CD8-positive, alpha-beta memory T cell (primary cell): Measurements from ENCODE around the gene EGFR. TPM values are rescaled to one million over a fixed set of nuclear protein-coding genes. Genes with fewer than 3 reads are reported as not detected.

Experiments used
- CTCF ChIA-PET: fragments of 350-600 bp; sonication (Branson Sonifier 250); formaldehyde crosslinking; loops from one replicate; lab custom pipeline; 2021; ENCODE audit warnings: antibody characterized with exemption; lab: Charles Lee
- POLR2A ChIA-PET: fragments of 350-600 bp; sonication (Branson Sonifier 250); formaldehyde crosslinking; loops from one replicate; lab custom pipeline; 2021; ENCODE audit warnings: antibody characterized with exemption; lab: Charles Lee
- DNase-seq, 5 donors: peaks; one replicate each; pipeline versions ENCODE4 v3.0.0 to v3.0.0-alpha.2; 2020 to 2022; ENCODE audit warnings: mixed read lengths in 1 of 5
- H3K27ac ChIP-seq: one replicate; pipeline ENCODE4 v1.7.0; 2013; ENCODE audit warnings: low read depth, mild to moderate bottlenecking, low read length, moderate library complexity
- H3K27me3 ChIP-seq: 2 replicates; pipeline ENCODE4 v1.7.0; 2013; ENCODE audit warnings: low read length, mild to moderate bottlenecking; ENCODE audit not compliant: insufficient read depth, poor library complexity, severe bottlenecking
- H3K36me3 ChIP-seq: 2 replicates; pipeline ENCODE4 v1.7.0; 2013; ENCODE audit warnings: mild to moderate bottlenecking, low read length, moderate library complexity; ENCODE audit not compliant: insufficient read depth
- H3K4me1 ChIP-seq: 2 replicates; pipeline ENCODE4 v1.7.0; 2013; ENCODE audit warnings: mild to moderate bottlenecking, low read length, moderate library complexity; ENCODE audit not compliant: insufficient read depth
- H3K4me3 ChIP-seq: 2 replicates; pipeline ENCODE4 v1.7.0; 2013; ENCODE audit warnings: mild to moderate bottlenecking, low read length
- H3K9me3 ChIP-seq: 2 replicates; pipeline ENCODE4 v1.7.0; 2013; ENCODE audit warnings: mild to moderate bottlenecking, low read length
- H3K27ac Mint-ChIP-seq, 8 donors: one replicate each; pipeline ENCODE4 v1.8.0; 2020 to 2021; ENCODE audit warnings: mixed read lengths in 8 of 8, mild to moderate bottlenecking in 6 of 8, inconsistent platforms in 3 of 8, moderate library complexity in 3 of 8
- H3K27me3 Mint-ChIP-seq, 2 donors: one replicate each; pipeline ENCODE4 v1.8.0; 2020 to 2021; ENCODE audit warnings: mixed read lengths in 2 of 2, mild to moderate bottlenecking in 1 of 2, moderate library complexity in 1 of 2
- H3K36me3 Mint-ChIP-seq, 3 donors: one replicate each; pipeline ENCODE4 v1.8.0; 2020 to 2021; ENCODE audit warnings: mixed read lengths in 3 of 3, inconsistent platforms in 1 of 3, mild to moderate bottlenecking in 1 of 3
- H3K4me1 Mint-ChIP-seq, 3 donors: one replicate each; pipeline ENCODE4 v1.8.0; 2020 to 2021; ENCODE audit warnings: mixed read lengths in 3 of 3, inconsistent platforms in 1 of 3, mild to moderate bottlenecking in 1 of 3
- H3K4me3 Mint-ChIP-seq, 7 donors: one replicate each; pipeline ENCODE4 v1.8.0; 2020 to 2021; ENCODE audit warnings: mixed read lengths in 7 of 7, mild to moderate bottlenecking in 6 of 7, moderate library complexity in 4 of 7, inconsistent platforms in 2 of 7
- H3K9me3 Mint-ChIP-seq, 5 donors: one replicate each; pipeline ENCODE4 v1.8.0; 2020 to 2022; ENCODE audit warnings: mixed read lengths in 5 of 5, mild to moderate bottlenecking in 3 of 5, moderate library complexity in 2 of 5, inconsistent platforms in 1 of 5
- polyA plus RNA-seq: library from polyadenylated mRNA; unstranded; fragments of 300-500 nt; fragmentation: Illumina TruSeq; gene quantifications from one replicate; pipeline ENCODE4 v1.2.3, GENCODE V29; 2021
- total RNA-seq, 2 experiments: library from RNA; stranded (reverse); gene quantifications; one replicate each; pipeline ENCODE4 v1.2.3, GENCODE V29; 2021

EGFR gene
- total and polyA plus RNA-seq, 3 experiments from 2014 or later, result not detected

GRCh38 chr7:55050281-55050680 lies 31.5 kb downstream of the EGFR start:
- Histone ChIP-seq H3K27ac (no peak overlapping the region), H3K36me3 (no peaks in the 10 kb centered on the region), H3K9me3 (no peaks in the 10 kb centered on the region), H3K4me3 (no peak overlapping the region), H3K4me1 (no peaks in the 10 kb centered on the region), H3K27me3 (no peaks in the 10 kb centered on the region)
- POLR2A ChIA-PET, result no interaction called here
- Mint-ChIP-seq H3K27ac (no peak overlapping the region), H3K9me3 (no peaks in the 10 kb centered on the region), H3K27me3 (peaks cover 1 to 3% of the 10 kb centered on the region in 2 donors), H3K36me3 (no peaks in the 10 kb centered on the region), H3K4me3 (no peak overlapping the region), H3K4me1 (no peaks in the 10 kb centered on the region)
- no peak for DNase-seq
- CTCF ChIA-PET, result no interaction called here

GRCh38 chr7:55052081-55052480 lies 33.3 kb downstream of the EGFR start:
- Histone ChIP-seq H3K36me3 (no peaks in the 10 kb centered on the region), H3K9me3 (no peaks in the 10 kb centered on the region), H3K4me1 (no peaks in the 10 kb centered on the region), H3K4me3 (no peak overlapping the region), H3K27ac (no peak overlapping the region), H3K27me3 (no peaks in the 10 kb centered on the region)
- H3K4me3 Mint-ChIP-seq, result no peak overlapping the region
- no peaks in the 10 kb centered on the region for H3K36me3 Mint-ChIP-seq
- no peak for DNase-seq
- no peaks in the 10 kb centered on the region for H3K4me1 Mint-ChIP-seq
- H3K27me3 Mint-ChIP-seq, result peaks cover 3 to 7% of the 10 kb centered on the region in 2 donors
- ChIA-PET CTCF (no interaction called here), POLR2A (no interaction called here)
- H3K27ac Mint-ChIP-seq, result no peak overlapping the region
- H3K9me3 Mint-ChIP-seq, result no peaks in the 10 kb centered on the region

- H3K4me3 ChIP-seq, result no peak overlapping the region
- Mint-ChIP-seq H3K4me1 (no peaks in the 10 kb centered on the region), H3K36me3 (no peaks in the 10 kb centered on the region), H3K27ac (no peak overlapping the region), H3K4me3 (no peak overlapping the region), H3K27me3 (peaks cover 3 to 7% of the 10 kb centered on the region in 2 donors), H3K9me3 (no peaks in the 10 kb centered on the region)
- POLR2A ChIA-PET, result no interaction called here
- no peaks in the 10 kb centered on the region for H3K36me3 ChIP-seq
- CTCF ChIA-PET, result no interaction called here
- no peak overlapping the region for H3K27ac ChIP-seq
- no peaks in the 10 kb centered on the region for H3K9me3 ChIP-seq
- DNase-seq, result no peak
- H3K27me3 ChIP-seq, result no peaks in the 10 kb centered on the region
- no peaks in the 10 kb centered on the region for H3K4me1 ChIP-seq
Measured at GRCh38 chr7:55052741-55053427, 34.1 kb downstream of the EGFR start.

GRCh38 chr7:55053651-55054571 lies 35.1 kb downstream of the EGFR start:
- POLR2A ChIA-PET, result no interaction called here
- Histone ChIP-seq H3K9me3 (no peaks in the 10 kb centered on the region), H3K4me1 (no peaks in the 10 kb centered on the region), H3K4me3 (no peak overlapping the region), H3K27me3 (no peaks in the 10 kb centered on the region), H3K27ac (no peak overlapping the region), H3K36me3 (no peaks in the 10 kb centered on the region)
- Mint-ChIP-seq H3K4me3 (no peak overlapping the region), H3K27me3 (peaks cover 3 to 7% of the 10 kb centered on the region in 2 donors), H3K27ac (no peak overlapping the region), H3K36me3 (no peaks in the 10 kb centered on the region), H3K9me3 (no peaks in the 10 kb centered on the region), H3K4me1 (no peaks in the 10 kb centered on the region)
- no peak for DNase-seq
- CTCF ChIA-PET, result no interaction called here

GRCh38 chr7:55054758-55055157 lies 35.9 kb downstream of the EGFR start:
- ChIA-PET POLR2A (no interaction called here), CTCF (no interaction called here)
- Mint-ChIP-seq H3K27me3 (peaks cover 3 to 7% of the 10 kb centered on the region in 2 donors), H3K27ac (no peak overlapping the region), H3K9me3 (no peaks in the 10 kb centered on the region), H3K36me3 (no peaks in the 10 kb centered on the region), H3K4me1 (no peaks in the 10 kb centered on the region), H3K4me3 (no peak overlapping the region)
- Histone ChIP-seq H3K27me3 (no peaks in the 10 kb centered on the region), H3K36me3 (no peaks in the 10 kb centered on the region), H3K4me3 (no peak overlapping the region), H3K27ac (no peak overlapping the region), H3K4me1 (no peaks in the 10 kb centered on the region), H3K9me3 (no peaks in the 10 kb centered on the region)
- DNase-seq, result no peak

GRCh38 chr7:55055479-55055878 lies 36.7 kb downstream of the EGFR start:
- Mint-ChIP-seq H3K36me3 (no peaks in the 10 kb centered on the region), H3K4me1 (no peaks in the 10 kb centered on the region), H3K27ac (no peak overlapping the region), H3K27me3 (peaks cover 3 to 7% of the 10 kb centered on the region in 2 donors), H3K4me3 (no peak overlapping the region), H3K9me3 (no peaks in the 10 kb centered on the region)
- Histone ChIP-seq H3K27me3 (no peaks in the 10 kb centered on the region), H3K9me3 (no peaks in the 10 kb centered on the region), H3K36me3 (no peaks in the 10 kb centered on the region), H3K4me1 (no peaks in the 10 kb centered on the region), H3K27ac (no peak overlapping the region), H3K4me3 (no peak overlapping the region)
- DNase-seq, result no peak
- ChIA-PET POLR2A (no interaction called here), CTCF (no interaction called here)

GRCh38 chr7:55056068-55056467 lies 37.3 kb downstream of the EGFR start:
- H3K4me1 ChIP-seq, result no peaks in the 10 kb centered on the region
- H3K9me3 Mint-ChIP-seq, result no peaks in the 10 kb centered on the region
- DNase-seq, result no peak
- H3K4me3 Mint-ChIP-seq, result no peak overlapping the region
- H3K9me3 ChIP-seq, result no peaks in the 10 kb centered on the region
- H3K27ac ChIP-seq, result no peak overlapping the region
- no peak overlapping the region for H3K27ac Mint-ChIP-seq
- no peaks in the 10 kb centered on the region for H3K36me3 Mint-ChIP-seq
- peaks cover 3 to 7% of the 10 kb centered on the region in 2 donors for H3K27me3 Mint-ChIP-seq
- no peaks in the 10 kb centered on the region for H3K27me3 ChIP-seq
- H3K36me3 ChIP-seq, result no peaks in the 10 kb centered on the region
- no peaks in the 10 kb centered on the region for H3K4me1 Mint-ChIP-seq
- CTCF ChIA-PET, result no interaction called here
- POLR2A ChIA-PET, result no interaction called here
- H3K4me3 ChIP-seq, result no peak overlapping the region
